NCI-H146 treated with DMSO at 0.1 percent for 48 hours (cell line): ENCODE measurements around the gene MINDY1.
A peak's percentile ranks its signal among the peaks of the same experiment; 100 is the strongest.

Source experiments
- DNase-seq: peaks from one replicate; lab custom pipeline; 2025; ENCODE audit not compliant: unreplicated experiment; lab: John Stamatoyannopoulos, UW

MINDY1 gene

GRCh38 chr1:151012684-151013471, 6.2 kb upstream of the MINDY1 start:
- DNase-seq = no peak

GRCh38 chr1:151011154-151011850, 4.6 kb upstream of the MINDY1 start:
- no peak for DNase-seq

- DNase-seq = no peak
Observed at GRCh38 chr1:151010346-151010726, 3.6 kb upstream of the MINDY1 start.

- DNase-seq = no peak
Observed at GRCh38 chr1:151009674-151010345, 3.1 kb upstream of the MINDY1 start.

- no peak for DNase-seq
Observed at GRCh38 chr1:151009206-151009587, 2.5 kb upstream of the MINDY1 start.

GRCh38 chr1:151008244-151009205, 1.8 kb upstream of the MINDY1 start, which contains the start of gene PRUNE1:
Gene PRUNE1 (plus strand): TSS chr1:151008449. CDS start chr1:151008633, 184 bp downstream.
- DNase-seq = peak; percentile 77

DNA sequence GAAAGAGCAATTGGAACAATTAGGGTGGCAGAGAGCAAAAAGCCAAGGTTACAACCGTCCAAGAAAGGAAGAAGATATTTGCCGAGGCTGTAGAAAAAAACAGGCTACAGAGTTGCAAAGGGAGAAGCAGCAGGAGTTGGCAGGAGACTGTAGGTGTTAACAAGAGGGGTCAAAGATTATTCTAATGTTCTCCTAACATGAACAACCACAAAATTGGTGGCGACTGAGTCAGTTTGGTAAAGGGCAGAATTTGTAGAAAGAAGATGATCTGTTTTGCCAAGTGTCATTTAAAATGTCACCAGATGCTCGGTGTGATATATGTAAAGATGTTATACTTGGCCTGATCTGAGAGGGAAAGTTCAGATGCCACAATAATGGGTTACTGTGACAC, 1.1 kb upstream of the MINDY1 start:
- DNase-seq = no peak

DNA sequence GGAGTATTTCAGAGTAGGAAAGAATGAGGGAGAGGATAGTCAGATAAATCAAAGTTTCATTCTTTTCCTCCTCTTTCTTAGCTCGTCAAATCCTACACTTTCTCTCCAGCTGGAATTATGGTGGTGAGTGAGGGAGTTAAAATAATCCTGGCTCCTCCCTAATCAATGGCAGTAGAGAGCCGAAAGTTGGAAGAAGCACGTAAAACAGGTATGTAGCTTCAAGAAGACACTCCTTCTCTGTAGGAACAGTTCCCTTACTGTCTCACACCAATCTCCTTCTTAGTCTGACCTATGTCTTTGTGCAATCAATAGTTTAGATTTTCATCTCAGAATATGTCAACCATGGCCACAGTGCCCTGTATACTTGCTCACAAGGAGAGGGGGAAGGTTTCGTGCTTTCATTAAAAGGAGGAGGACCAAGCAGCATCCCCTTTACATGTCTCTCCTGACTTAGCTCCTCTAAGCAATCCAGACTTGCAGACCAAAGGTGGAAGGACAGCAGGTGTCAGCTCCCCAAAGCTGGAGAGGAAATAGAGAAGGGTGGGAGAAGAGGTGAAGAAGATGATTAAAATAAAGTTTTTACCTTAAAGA, 878 bp downstream of the MINDY1 start:
- peak; percentile 24 for DNase-seq

DNA sequence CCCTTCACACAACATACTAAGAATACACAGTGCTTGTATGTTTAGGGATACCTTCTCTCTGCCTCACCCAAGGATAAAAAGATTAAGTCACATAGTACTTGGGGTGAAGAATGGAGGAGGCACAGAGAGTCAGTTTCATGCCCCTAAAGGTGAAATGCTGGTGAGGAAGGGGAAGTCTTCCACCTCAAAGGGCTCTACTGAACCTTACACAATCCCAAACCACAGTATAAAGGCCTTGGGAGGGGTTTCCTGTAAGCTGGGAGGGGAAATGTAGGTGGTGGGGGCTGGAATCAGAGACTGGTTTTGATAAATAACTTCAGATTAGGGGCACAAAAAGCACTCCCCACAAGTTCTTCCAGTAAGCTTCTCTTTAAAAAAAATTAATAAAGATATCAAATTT, 3.5 kb downstream of the MINDY1 start:
- DNase-seq = no peak

DNA sequence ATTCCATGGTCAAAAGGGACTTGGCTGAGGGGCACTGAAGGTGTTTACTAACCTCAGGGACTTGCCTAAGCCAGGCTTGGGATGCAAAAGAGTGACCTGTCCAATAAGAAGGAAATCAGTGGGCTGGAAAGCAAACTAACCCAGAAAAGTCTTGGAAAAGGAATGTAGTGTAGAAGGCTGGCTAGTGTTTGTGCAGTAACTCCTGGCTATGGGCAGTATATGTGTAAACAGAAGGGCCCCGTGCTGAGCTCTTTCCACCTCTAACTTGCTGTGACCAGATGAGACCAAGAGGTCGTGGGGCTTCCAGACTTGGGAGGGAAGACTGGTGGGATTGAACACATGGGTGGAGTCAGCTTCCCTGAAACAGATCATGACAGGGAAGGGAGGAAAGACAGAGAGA, 4.1 kb downstream of the MINDY1 start:
- DNase-seq = no peak

- no peak for DNase-seq
Observed at GRCh38 chr1:151002051-151002450, 4.7 kb downstream of the MINDY1 start.

DNA sequence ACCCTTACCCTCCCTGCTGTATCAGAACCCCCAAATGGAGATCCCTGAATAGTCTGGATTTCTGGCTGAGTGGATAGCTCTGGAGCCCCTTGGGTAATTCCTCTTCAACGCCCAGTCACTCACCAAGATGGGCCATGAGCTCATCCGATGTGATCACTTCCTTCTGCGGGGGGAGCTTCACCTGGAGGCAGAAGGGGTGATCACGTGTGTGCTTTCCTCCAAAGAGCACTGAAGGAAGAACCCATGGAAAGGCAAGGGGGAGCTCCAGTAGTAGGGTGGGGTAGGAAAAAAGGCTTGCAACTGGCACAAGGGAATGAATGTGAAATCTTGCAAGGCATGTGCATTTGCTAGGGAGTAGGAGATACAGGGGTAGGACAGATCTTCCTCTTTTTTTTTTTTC, 5.1 kb downstream of the MINDY1 start:
- no peak for DNase-seq

- no peak for DNase-seq
Observed at GRCh38 chr1:151000408-151000807, 6.3 kb downstream of the MINDY1 start.

GRCh38 chr1:150999926-151000325, 6.8 kb downstream of the MINDY1 start:
- no peak for DNase-seq

DNA sequence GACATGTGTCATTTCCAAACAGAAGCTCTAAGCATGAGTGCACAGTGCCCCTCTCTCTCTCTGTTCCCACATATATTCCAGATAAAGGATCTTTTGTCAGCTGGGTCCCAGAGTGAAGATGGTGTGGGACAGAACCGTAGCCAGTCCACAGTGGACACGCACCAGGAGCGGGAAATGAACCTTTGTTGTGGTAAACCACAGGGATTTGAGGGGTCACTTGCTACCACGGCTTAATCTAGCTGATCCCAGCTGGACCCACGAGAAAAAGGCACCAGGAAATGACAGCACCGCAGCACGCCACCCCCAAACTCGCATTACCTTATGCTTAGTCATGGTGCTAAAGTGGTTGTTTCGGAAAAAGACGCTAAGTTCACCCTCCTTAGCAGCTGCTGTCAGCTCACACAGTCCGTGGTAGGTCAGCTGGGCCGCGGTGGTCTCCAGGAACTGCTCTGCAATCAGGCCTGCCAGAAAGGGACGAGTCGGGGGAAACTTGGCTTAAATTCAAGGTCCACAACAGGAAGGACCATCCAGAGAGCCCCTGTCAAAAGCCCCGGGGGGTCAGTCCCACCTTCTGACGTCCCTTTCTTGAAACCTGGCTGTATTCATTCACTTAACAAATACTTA, 7.5 kb downstream of the MINDY1 start:
- DNase-seq = no peak

DNA sequence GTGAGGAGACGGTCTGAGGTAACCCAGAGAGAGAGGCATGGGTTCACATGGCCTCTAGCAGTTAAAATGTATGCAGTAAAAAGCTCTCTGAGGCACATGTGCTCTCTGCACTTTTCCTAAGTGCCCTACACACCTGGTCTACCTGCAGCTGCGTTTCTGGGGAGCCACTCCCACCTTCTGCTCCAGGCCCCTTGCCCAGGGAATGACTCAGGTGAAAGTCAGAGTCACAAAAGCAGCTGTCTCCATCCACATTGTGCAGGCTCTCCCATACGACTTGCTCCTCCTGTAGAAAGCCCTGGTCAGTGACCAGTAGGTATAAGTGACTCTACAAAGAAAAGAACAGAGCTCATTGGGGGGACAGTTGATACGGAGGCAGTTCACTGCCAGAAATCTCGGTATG, 8.8 kb downstream of the MINDY1 start:
- DNase-seq = no peak

GRCh38 chr1:150997126-150997872, 9.4 kb downstream of the MINDY1 start:
- no peak for DNase-seq

GRCh38 chr1:150995896-150996295, 10.8 kb downstream of the MINDY1 start:
- DNase-seq = no peak

DNA sequence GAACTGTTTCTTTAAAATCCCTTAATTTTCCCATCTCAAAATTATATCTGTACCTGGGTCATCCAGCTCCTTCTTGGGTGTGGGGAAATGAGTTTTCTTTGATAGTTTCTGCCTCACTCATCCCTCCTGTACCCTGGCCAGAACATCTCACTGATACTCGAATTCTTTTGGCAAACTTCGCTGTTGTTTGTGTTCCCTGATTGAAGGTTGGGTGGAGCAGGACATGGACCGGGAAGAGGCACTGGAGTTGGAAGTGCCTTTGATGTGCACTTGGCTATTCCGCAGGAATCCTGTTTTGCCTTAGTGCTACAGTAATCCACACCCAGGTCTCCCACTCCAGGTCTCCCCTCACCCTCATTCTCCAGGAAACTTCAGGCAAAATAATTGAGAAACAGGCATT, 11.2 kb downstream of the MINDY1 start:
- DNase-seq = no peak
